GM23248 (cell line): ENCODE measurements around the gene RECQL5. TPM values are rescaled to one million over a fixed set of nuclear protein-coding genes. Genes with fewer than 3 reads are reported as not detected.

Experiments
- DNase-seq: peaks from one replicate; pipeline ENCODE4 v3.0.0-alpha.2; 2015
- H2AFZ ChIP-seq: fragments of 200-600 bp; sonication (generic); 2 replicates; pipeline ENCODE4 v1.6.1; 2016; ENCODE audit warnings: antibody characterized with exemption
- H3F3A ChIP-seq: fragments of 200-600 bp; sonication (generic); 2 replicates; pipeline ENCODE4 v1.6.1; 2016; ENCODE audit warnings: mild to moderate bottlenecking, antibody characterized with exemption, mixed run types; ENCODE audit not compliant: insufficient read depth
- H3K27ac ChIP-seq: fragments of 200-600 bp; sonication (generic); 2 replicates; pipeline ENCODE4 v1.5.1; 2016; ENCODE audit warnings: mild to moderate bottlenecking
- H3K27me3 ChIP-seq: fragments of 200-600 bp; sonication (generic); replicated peaks from 2 replicates; pipeline ENCODE4 v1.6.1; 2016; ENCODE audit warnings: mild to moderate bottlenecking; ENCODE audit not compliant: insufficient read depth
- H3K36me3 ChIP-seq: fragments of 200-600 bp; sonication (generic); 2 replicates; pipeline ENCODE4 v1.6.1; 2016; ENCODE audit warnings: low read depth, mild to moderate bottlenecking
- H3K4me1 ChIP-seq: fragments of 200-600 bp; sonication (generic); 2 replicates; pipeline ENCODE4 v1.6.1; 2016; ENCODE audit warnings: mild to moderate bottlenecking; ENCODE audit not compliant: insufficient read depth
- H3K4me2 ChIP-seq: fragments of 200-600 bp; sonication (generic); one replicate; pipeline ENCODE4 v1.6.1; 2016; ENCODE audit warnings: mild to moderate bottlenecking; ENCODE audit not compliant: unreplicated experiment
- H3K4me3 ChIP-seq: fragments of 200-600 bp; sonication (generic); 2 replicates; pipeline ENCODE4 v1.5.1; 2016; ENCODE audit warnings: mild to moderate bottlenecking
- H3K79me2 ChIP-seq: fragments of 200-600 bp; sonication (generic); 2 replicates; pipeline ENCODE4 v1.6.1; 2016; ENCODE audit warnings: mild to moderate bottlenecking; ENCODE audit not compliant: insufficient read depth
- H3K9ac ChIP-seq: fragments of 200-600 bp; sonication (generic); 2 replicates; pipeline ENCODE4 v1.6.1; 2016; ENCODE audit warnings: mild to moderate bottlenecking
- H3K9me2 ChIP-seq: fragments of 200-600 bp; sonication (generic); 2 replicates; pipeline ENCODE4 v1.6.1; 2016; ENCODE audit warnings: mixed run types, mild to moderate bottlenecking, moderate library complexity; ENCODE audit not compliant: insufficient read depth
- H3K9me3 ChIP-seq: fragments of 200-600 bp; sonication (generic); one replicate; pipeline ENCODE4 v1.6.1; 2017; ENCODE audit warnings: low read depth
- H4K20me1 ChIP-seq: fragments of 200-600 bp; sonication (generic); 2 replicates; pipeline ENCODE4 v1.6.0; 2016; ENCODE audit not compliant: insufficient read depth
- EZH2 ChIP-seq: fragments of 200-600 bp; sonication (generic); IDR thresholded peaks from 2 replicates; pipeline ENCODE4 v1.6.1; 2018; ENCODE audit warnings: antibody characterized with exemption, mild to moderate bottlenecking; ENCODE audit not compliant: insufficient read depth, poor library complexity, severe bottlenecking
- EZH2phosphoT487 ChIP-seq: fragments of 200-600 bp; sonication (generic); IDR thresholded peaks from 2 replicates; pipeline ENCODE4 v1.6.1; 2018; ENCODE audit warnings: antibody characterized with exemption, moderate library complexity, mild to moderate bottlenecking, low read depth; ENCODE audit not compliant: insufficient read depth
- WGBS, 2 experiments: methylation state at CpG; one replicate each; pipeline ENCODE4 v1.1.6; 2015 to 2017; ENCODE audit warnings: low lambda C conversion rate in 2 of 2, low coverage in 1 of 2; ENCODE audit errors: missing lambda C conversion rate in 2 of 2; 5-methylcytosine and 5-hydroxymethylcytosine counted together
- in situ Hi-C: fragments of 300-500 bp; cut with MboI; formaldehyde crosslinking; loops from 2 replicates; pipeline ENCODE4 v1.15.0; 2020
- polyA plus RNA-seq: library from polyadenylated mRNA; unstranded; fragments of >200 nt; fragmentation: Nextera tagmentation; extraction: Ambion mirVana; gene quantifications from 2 replicates; pipeline ENCODE4 v1.2.1, GENCODE V29; 2016
- total RNA-seq: library from RNA; depleted of rRNA; stranded (reverse); fragments of >200 nt; shearing (Covaris generic); gene quantifications from 2 replicates; pipeline ENCODE4 v1.2.3, GENCODE V29; 2014

RECQL5 gene
- total and polyA plus RNA-seq, 2 experiments from 2014 or later = 12.8 to 20.9 TPM

DNA sequence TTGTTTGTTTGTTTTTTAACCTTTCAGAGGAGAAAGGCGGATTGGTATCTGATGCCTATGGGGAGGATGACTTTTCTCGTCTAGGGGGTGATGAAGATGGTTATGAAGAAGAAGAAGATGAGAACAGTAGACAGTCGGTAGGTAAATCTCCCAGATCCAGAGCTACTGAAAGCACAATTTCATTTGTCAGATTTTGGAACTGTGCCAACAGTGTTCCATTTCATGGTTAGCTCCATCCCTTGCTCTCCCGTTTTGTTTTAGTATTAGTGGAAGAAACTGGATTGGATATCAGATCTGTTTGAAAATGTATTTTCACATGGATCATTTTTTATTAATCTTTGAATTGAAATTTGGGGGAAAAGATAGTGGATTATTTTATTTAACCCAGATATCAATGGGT lies 1.5 kb upstream of the RECQL5 start:
- DNase-seq = peak; percentile 38
- H3K9me3 ChIP-seq = no peaks in the 10 kb centered on the region
- no peaks in the 10 kb centered on the region for H3K27me3 ChIP-seq
- 0 out of 2 replicates have a peak overlapping the region, but pooled peaks have one; percentile 82 for H3K27ac ChIP-seq
- peaks cover 87% of the 10 kb centered on the region for H3K79me2 ChIP-seq
- H3K9me2 ChIP-seq = no peaks in the 10 kb centered on the region
- H2AFZ ChIP-seq = no peak overlapping the region
- no peaks in the 10 kb centered on the region for H4K20me1 ChIP-seq
- H3K36me3 ChIP-seq = peaks cover 36% of the 10 kb centered on the region
- in situ Hi-C loops = no loop called here
- H3K4me2 ChIP-seq = peak overlapping the region; percentile 97
- H3K9ac ChIP-seq = peak overlapping the region; percentile 97
- peaks cover 8% of the 10 kb centered on the region; the same call in 1 of the 2 replicates for H3F3A ChIP-seq
- peak overlapping the region; percentile 91 for H3K4me3 ChIP-seq
- 64 to 65% methylated on average over 4 of the region's 4 CpGs for WGBS, 2 experiments
- no peak for TF ChIP-seq EZH2phosphoT487
- TF ChIP-seq EZH2 = no peak
- H3K4me1 ChIP-seq = peaks cover 12% of the 10 kb centered on the region; the same call in 1 of the 2 replicates

DNA sequence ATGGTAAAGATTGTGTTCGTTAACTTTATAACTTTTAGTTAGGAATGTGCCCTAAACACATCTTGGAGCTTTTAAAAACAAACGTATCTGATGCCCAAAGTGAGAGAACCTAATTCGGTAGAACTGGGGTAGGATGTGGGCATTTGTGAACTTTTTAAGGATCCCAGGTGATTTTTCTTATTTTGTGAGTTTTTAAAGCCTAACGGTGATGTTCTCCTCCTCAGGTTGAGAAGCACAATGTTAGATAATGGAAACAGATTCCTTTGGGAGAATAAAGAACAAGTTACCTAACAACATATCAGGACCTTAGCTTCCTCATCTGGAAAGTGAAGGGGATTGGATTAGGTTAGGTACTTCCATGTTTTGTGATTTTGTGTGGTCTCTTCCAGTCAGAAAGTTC lies 871 bp upstream of the RECQL5 start:
- Histone ChIP-seq H3K9me3 (no peaks in the 10 kb centered on the region), H3K4me1 (peaks cover 12% of the 10 kb centered on the region; the same call in 1 of the 2 replicates), H3K27ac (peak overlapping the region; percentile 82), H3F3A (0 out of 2 replicates have a peak, but pooled peaks cover 1% of the 10 kb centered on the region), H3K9me2 (no peaks in the 10 kb centered on the region), H3K79me2 (peaks cover 80% of the 10 kb centered on the region), H3K36me3 (peaks cover 36% of the 10 kb centered on the region), H4K20me1 (no peaks in the 10 kb centered on the region), H3K9ac (peak overlapping the region; percentile 97), H3K4me2 (peak overlapping the region; percentile 97), H2AFZ (peak overlapping the region; percentile 86), H3K27me3 (no peaks in the 10 kb centered on the region), H3K4me3 (peak overlapping the region; percentile 91)
- WGBS, 2 experiments = 1% methylated on average over 4 of the region's 4 CpGs
- DNase-seq = peak; percentile 13
- in situ Hi-C loops = no loop called here
- TF ChIP-seq EZH2phosphoT487 (no peak), EZH2 (no peak)

DNA sequence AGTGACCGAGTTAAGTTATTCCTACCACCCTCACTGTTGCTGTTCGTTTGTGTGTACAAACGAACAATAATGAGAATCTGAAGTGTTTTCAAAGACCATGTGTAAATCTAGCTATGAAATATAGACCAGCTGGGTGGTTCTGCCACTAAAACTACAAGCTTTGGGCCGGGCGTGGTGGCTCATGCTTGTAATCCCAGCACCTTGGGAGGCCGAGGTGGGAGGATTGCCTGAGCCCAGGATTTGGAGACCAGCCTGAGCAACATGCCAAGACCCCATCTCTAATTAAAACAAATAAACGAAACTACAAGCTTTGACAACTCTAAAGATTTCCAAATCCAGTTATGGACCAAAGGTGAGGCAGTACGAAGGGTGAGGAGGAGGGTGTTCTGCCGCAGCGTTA lies 973 bp downstream of the RECQL5 start:
- Histone ChIP-seq H3K9ac (peak overlapping the region; percentile 97), H3K79me2 (peaks cover 62% of the 10 kb centered on the region), H3F3A (no peaks in the 10 kb centered on the region), H3K4me3 (peak overlapping the region; percentile 91), H3K27me3 (no peaks in the 10 kb centered on the region), H3K4me1 (peaks cover 12% of the 10 kb centered on the region; the same call in 1 of the 2 replicates), H3K4me2 (peak overlapping the region; percentile 85), H3K9me3 (no peaks in the 10 kb centered on the region), H3K9me2 (no peaks in the 10 kb centered on the region), H3K27ac (no peak overlapping the region), H2AFZ (no peak overlapping the region), H4K20me1 (no peaks in the 10 kb centered on the region), H3K36me3 (peaks cover 23% of the 10 kb centered on the region)
- in situ Hi-C loops = no loop called here
- 85 to 86% methylated on average over 10 of the region's 10 CpGs for WGBS, 2 experiments
- TF ChIP-seq EZH2 = no peak
- no peak for TF ChIP-seq EZH2phosphoT487
- DNase-seq = no peak

DNA sequence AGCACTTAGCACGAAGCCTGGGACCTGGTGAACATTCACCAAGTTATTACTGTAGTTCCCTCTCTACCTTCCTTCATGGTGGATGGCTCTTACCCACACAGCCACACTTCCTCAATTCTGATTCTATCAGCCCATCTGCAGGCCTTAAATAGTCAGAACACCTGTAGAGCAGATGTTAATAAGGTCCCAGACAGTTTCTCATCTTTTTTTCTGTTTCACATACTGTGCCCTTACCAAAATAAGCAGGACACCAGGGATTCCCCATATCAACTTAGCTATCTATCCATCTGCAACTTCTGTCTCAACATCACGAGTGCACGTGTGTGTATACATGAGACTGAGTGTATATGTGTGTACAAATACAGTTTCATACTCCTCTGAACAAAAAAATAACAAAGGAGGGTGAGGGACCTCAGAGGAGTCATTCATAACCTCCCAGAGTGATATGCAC lies 2.8 kb downstream of the RECQL5 start:
- TF ChIP-seq EZH2 (no peak), EZH2phosphoT487 (no peak)
- DNase-seq = no peak
- no peaks in the 10 kb centered on the region for H3K9me2 ChIP-seq
- H3K9me3 ChIP-seq = no peaks in the 10 kb centered on the region
- H3K27me3 ChIP-seq = no peaks in the 10 kb centered on the region
- in situ Hi-C loops = no loop called here
- no peak overlapping the region for H3K4me2 ChIP-seq
- no peak overlapping the region for H2AFZ ChIP-seq
- no peaks in the 10 kb centered on the region for H3F3A ChIP-seq
- H3K79me2 ChIP-seq = peaks cover 43% of the 10 kb centered on the region
- no peak overlapping the region for H3K9ac ChIP-seq
- H3K4me3 ChIP-seq = no peak overlapping the region
- no peak overlapping the region for H3K27ac ChIP-seq
- WGBS, 2 experiments = 87 to 89% methylated on average over 3 of the region's 3 CpGs
- H4K20me1 ChIP-seq = no peaks in the 10 kb centered on the region
- peaks cover 5% of the 10 kb centered on the region; the same call in 1 of the 2 replicates for H3K36me3 ChIP-seq
- H3K4me1 ChIP-seq = peaks cover 12% of the 10 kb centered on the region; the same call in 1 of the 2 replicates
